ENCODE data around the gene IGIP. TPM values are rescaled to one million over a fixed set of nuclear protein-coding genes. Genes with fewer than 3 reads are reported as not detected.

Gene IGIP
- total and polyA plus RNA-seq, 3 donors from 2014 or later = 7.1 to 12.1 (median 11.1) TPM

GRCh38 chr5:140172483-140172882 lies 46.7 kb downstream of the IGIP start:
- Histone ChIP-seq H3K4me3 (no peak overlapping the region), H3K9me3 (no peaks in the 10 kb centered on the region), H3K36me3 (ENCODE audit: low read depth, missing control alignments) (no peaks in the 10 kb centered on the region), H3K27me3 (no peaks in the 10 kb centered on the region), H3K4me1 (peaks cover 8% of the 10 kb centered on the region), H3K27ac (no peak overlapping the region)
- TF ChIP-seq POLR2A (IDR thresholded peaks at IDR 0.05) = no peak
- TF ChIP-seq, protein P1, sequence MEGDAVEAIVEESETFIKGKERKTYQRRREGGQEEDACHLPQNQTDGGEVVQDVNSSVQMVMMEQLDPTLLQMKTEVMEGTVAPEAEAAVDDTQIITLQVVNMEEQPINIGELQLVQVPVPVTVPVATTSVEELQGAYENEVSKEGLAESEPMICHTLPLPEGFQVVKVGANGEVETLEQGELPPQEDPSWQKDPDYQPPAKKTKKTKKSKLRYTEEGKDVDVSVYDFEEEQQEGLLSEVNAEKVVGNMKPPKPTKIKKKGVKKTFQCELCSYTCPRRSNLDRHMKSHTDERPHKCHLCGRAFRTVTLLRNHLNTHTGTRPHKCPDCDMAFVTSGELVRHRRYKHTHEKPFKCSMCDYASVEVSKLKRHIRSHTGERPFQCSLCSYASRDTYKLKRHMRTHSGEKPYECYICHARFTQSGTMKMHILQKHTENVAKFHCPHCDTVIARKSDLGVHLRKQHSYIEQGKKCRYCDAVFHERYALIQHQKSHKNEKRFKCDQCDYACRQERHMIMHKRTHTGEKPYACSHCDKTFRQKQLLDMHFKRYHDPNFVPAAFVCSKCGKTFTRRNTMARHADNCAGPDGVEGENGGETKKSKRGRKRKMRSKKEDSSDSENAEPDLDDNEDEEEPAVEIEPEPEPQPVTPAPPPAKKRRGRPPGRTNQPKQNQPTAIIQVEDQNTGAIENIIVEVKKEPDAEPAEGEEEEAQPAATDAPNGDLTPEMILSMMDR (IDR thresholded peaks at IDR 0.05) = no peak
- intact Hi-C loops (cut with DNase I; ENCODE audit: low total_unique reads) = no loop called here
- DNase-seq = no peak
- 75 to 90% methylated on average over 2 of the region's 2 CpGs for WGBS, 2 donors

GRCh38 chr5:140174014-140174413 lies 48.3 kb downstream of the IGIP start:
- Histone ChIP-seq H3K27ac (peak overlapping the region in 1 of 2 donors; percentile 98), H3K4me1 (peaks cover 12% of the 10 kb centered on the region), H3K27me3 (no peaks in the 10 kb centered on the region), H3K4me3 (peak overlapping the region in 1 of 2 donors; percentile 96), H3K9me3 (no peaks in the 10 kb centered on the region), H3K36me3 (ENCODE audit: low read depth, missing control alignments) (no peaks in the 10 kb centered on the region)
- intact Hi-C loops (cut with DNase I; ENCODE audit: low total_unique reads) = no loop called here
- DNase-seq = no peak
- 52 to 70% methylated on average over 2 of the region's 2 CpGs for WGBS, 2 donors
- TF ChIP-seq, protein P1 (IDR thresholded peaks at IDR 0.05) = no peak
- TF ChIP-seq POLR2A (IDR thresholded peaks at IDR 0.05) = no peak

DNA sequence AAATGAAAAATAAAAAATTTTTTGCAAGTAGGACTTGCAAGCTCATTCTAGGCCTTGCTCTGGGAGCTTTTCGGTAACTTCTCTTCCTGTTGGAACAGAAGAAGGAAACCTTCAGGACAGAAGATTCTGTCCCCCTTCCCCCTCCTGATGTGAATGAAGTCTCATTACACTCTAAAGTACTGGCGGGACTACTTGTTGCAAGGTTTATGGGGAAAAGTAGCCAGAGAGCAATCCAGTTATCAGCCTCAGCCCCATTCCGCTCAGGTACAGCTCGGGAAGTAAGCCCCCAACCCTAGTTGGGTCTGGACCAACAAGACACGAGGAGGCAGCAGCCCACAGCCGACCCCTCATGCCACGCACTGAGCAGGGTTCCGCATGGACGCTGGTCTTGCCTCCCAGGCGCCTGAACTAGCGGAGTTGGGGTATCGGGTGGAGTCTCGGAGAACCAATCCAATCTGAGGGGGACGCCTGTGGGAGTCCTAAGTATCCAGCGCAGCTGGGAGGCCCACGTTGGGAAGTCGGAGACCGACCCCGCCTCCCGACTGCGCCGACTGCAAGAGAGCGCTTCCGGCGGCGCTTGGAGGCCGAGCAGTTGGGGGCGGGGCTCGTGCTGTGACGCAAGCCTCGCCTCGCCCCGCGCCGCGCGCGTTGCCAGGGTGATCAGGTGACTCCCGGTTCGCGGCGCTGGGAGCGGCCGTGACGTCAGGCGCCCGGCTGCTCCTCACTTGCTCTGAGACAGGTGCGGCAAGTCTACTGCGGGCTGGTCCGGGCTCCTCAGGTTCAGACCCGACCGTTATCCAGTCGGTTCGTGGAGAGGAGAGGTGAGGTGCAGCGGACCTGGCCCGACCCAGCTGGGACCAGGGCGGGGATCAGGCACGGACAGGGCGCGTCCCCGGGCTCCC lies 49.0 kb downstream of the IGIP start, which contains the start of gene CYSTM1:
Gene CYSTM1, plus strand, starts transcription at position 724 of the 902 bp plus-strand sequence. CDS start 19,278 bp downstream, outside the sequence.
- Histone ChIP-seq H3K4me1 (peaks cover 12% of the 10 kb centered on the region), H3K36me3 (ENCODE audit: low read depth, missing control alignments) (no peaks in the 10 kb centered on the region), H3K27me3 (no peaks in the 10 kb centered on the region), H3K9me3 (no peaks in the 10 kb centered on the region), H3K4me3 (peak within 1 kb of the TSS; percentile 88 to 96), H3K27ac (peak within 1 kb of the TSS; percentile 98 to 99)
- intact Hi-C loops (cut with DNase I; ENCODE audit: low total_unique reads) = no loop called here
- TF ChIP-seq, protein P1 (IDR thresholded peaks at IDR 0.05) = no peak
- peak; percentile 91 for TF ChIP-seq POLR2A (IDR thresholded peaks at IDR 0.05)
- DNase-seq = peak; percentile 98
- WGBS, 2 donors = 1 to 5% methylated on average over 4 to 23 of the region's 61 CpGs

DNA sequence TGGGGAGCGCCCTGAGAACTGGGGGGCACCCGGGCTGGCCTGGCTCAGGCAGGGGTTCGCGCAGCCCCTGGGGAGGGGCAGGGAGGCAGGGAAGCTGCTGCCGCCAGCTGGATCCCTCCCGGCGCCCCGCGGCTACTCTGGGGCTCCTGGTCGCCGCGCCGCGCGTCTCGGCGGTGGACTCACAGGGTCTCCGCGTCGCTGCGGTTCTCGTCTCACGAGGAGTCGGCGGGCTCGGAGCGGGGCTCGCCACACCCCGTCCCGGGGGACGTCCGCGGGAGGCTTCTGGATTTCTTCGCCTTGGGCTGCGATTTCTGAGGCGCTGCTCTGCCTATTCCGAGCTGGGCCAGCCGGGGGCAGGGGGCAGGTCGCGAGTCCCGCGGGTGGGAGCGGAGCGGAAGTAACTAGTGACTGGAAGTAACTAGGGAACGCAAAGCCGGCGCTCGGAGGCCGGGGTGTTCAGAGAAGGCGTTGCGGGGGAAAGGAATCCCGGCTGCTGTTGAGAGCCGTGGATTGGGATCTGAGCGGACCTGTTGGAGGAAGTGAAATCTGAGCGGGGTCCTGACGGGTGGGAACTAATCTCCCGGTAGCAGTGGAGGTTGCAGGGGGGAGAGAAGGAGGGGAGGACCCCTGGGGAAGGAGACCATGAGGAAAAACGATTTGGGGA lies 49.8 kb downstream of the IGIP start:
- Histone ChIP-seq H3K27ac (peak overlapping the region; percentile 98 to 99), H3K4me1 (peaks cover 12% of the 10 kb centered on the region), H3K4me3 (peak overlapping the region; percentile 88 to 96), H3K36me3 (ENCODE audit: low read depth, missing control alignments) (no peaks in the 10 kb centered on the region), H3K27me3 (no peaks in the 10 kb centered on the region), H3K9me3 (no peaks in the 10 kb centered on the region)
- no peak for TF ChIP-seq POLR2A (IDR thresholded peaks at IDR 0.05)
- TF ChIP-seq, protein P1 (IDR thresholded peaks at IDR 0.05) = no peak
- DNase-seq = peak; percentile 80
- intact Hi-C loops (cut with DNase I; ENCODE audit: low total_unique reads) = no loop called here
- WGBS, 2 donors = 0 to 1% methylated on average over 20 to 34 of the region's 58 CpGs

Measured in testis (tissue), 3 donors.